Coronary artery (tissue), 2 donors: ENCODE data around the gene PCNT.

Experiments
- DNase-seq: peaks from one replicate; pipeline ENCODE4 v3.0.0-alpha.2; 2017; ENCODE audit warnings: low spot score
- H3K27ac ChIP-seq, 2 donors: fragments of 200-600 bp; sonication (generic); one replicate each; pipeline ENCODE4 v1.5.1; 2016 to 2019
- H3K4me3 ChIP-seq: fragments of 200-600 bp; sonication (generic); 2 replicates; pipeline ENCODE4 v1.5.1; 2016; ENCODE audit warnings: mild to moderate bottlenecking, moderate library complexity
- TF ChIP-seq, protein P1 (sequence below): fragments of 200-600 bp; sonication (generic); IDR thresholded peaks from one replicate; pipeline ENCODE4 v1.5.1; 2019; ENCODE audit warnings: antibody characterized with exemption

Gene PCNT

GRCh38 chr21:46435786-46436227, 111.9 kb downstream of the PCNT start:
- DNase-seq, result no peak
- TF ChIP-seq, protein P1, sequence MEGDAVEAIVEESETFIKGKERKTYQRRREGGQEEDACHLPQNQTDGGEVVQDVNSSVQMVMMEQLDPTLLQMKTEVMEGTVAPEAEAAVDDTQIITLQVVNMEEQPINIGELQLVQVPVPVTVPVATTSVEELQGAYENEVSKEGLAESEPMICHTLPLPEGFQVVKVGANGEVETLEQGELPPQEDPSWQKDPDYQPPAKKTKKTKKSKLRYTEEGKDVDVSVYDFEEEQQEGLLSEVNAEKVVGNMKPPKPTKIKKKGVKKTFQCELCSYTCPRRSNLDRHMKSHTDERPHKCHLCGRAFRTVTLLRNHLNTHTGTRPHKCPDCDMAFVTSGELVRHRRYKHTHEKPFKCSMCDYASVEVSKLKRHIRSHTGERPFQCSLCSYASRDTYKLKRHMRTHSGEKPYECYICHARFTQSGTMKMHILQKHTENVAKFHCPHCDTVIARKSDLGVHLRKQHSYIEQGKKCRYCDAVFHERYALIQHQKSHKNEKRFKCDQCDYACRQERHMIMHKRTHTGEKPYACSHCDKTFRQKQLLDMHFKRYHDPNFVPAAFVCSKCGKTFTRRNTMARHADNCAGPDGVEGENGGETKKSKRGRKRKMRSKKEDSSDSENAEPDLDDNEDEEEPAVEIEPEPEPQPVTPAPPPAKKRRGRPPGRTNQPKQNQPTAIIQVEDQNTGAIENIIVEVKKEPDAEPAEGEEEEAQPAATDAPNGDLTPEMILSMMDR, result no peak
- Histone ChIP-seq H3K4me3 (no peak overlapping the region), H3K27ac (no peak overlapping the region)

DNA sequence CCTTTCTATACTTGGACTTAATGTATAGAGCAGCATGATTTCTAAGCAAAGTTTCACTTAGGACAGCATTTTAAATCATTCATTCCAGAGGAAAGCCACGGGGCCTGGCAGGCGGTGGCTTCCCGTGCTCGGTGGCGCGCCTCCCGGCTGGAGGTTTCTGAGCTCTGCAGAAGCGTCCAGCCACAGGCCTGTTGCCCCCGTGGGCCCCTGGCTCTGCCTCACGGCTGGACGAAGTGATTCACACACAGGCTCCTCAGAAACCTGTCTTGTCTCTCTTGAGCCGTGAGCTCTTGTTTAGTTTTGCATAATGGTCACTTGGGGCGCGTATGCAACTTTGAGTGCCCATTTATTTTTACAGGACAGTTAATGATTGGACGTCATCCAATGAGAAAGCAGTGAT, 112.7 kb downstream of the PCNT start:
- Histone ChIP-seq H3K4me3 (no peak overlapping the region), H3K27ac (no peak overlapping the region)
- TF ChIP-seq, protein P1, result no peak
- no peak for DNase-seq

DNA sequence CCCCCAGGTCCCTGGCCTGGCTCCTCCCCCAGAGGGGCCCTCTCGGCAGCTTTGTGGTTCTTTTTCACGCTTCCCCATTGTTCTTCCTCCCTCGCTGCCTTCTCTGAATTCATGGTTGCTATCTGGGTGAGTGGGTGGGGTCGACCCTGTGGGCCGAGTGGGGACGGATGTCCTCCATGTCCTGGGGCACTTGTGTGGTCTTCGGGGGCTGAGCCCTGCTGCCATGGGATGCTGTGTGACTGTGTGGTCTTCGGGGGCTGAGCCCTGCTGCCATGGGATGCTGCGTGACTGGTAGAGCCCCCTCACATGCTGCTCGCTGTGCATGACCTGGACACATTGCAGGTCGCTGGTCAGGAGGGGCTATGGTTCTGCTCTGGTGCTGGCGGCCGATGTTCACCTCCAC, 113.1 kb downstream of the PCNT start:
- Histone ChIP-seq H3K27ac (no peak overlapping the region), H3K4me3 (no peak overlapping the region)
- no peak for DNase-seq
- TF ChIP-seq, protein P1, result no peak

GRCh38 chr21:46437511-46437910, 113.6 kb downstream of the PCNT start:
- TF ChIP-seq, protein P1, result no peak
- Histone ChIP-seq H3K27ac (no peak overlapping the region), H3K4me3 (no peak overlapping the region)
- no peak for DNase-seq

DNA sequence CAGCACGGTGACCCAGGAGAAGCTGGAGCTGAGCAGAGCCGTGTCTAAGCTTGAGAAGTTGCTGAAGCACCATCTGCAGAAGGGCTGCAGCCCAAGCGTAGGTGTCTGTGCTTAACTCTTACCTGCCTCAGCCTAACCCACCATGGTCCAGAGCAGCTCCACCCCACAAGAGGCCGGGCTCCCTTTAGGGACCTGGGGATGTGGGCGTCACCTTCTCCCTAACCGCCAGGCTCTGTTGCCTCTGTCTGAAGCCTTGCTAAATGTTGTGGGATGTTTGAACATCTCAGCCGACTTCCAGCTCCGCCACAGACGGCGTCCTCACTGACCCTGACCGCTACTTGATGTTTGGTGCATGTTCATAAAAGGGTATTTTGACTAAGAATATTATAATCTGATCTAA, 114.3 kb downstream of the PCNT start:
- no peak for DNase-seq
- no peak overlapping the region for H3K27ac ChIP-seq

DNA sequence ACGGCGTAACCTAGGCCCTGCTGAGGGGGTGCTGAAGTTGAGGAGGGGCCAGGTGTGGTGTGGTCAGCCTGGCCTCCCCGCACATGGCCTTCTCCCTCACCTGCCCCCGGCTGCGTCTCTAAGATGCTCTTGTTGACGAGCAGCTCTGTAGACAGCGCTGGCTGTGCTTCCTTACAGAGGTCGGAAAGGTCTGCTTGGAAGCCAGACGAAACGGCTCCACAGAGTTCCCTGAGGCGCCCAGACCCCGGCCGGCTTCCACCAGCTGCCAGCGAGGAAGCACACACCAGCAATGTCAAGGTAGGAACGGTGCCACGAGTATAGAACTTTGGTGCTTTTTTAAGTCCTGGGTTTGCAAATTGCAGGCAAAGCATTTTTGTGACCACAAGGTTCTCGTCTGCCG, 116.0 kb downstream of the PCNT start:
- Histone ChIP-seq H3K4me3 (no peak overlapping the region), H3K27ac (no peak overlapping the region)
- no peak for DNase-seq
- TF ChIP-seq, protein P1, result no peak

More for the DNA sequence above, 114.3 kb downstream of the PCNT start:
- TF ChIP-seq, protein P1, result no peak
- H3K4me3 ChIP-seq, result no peak overlapping the region

DNA sequence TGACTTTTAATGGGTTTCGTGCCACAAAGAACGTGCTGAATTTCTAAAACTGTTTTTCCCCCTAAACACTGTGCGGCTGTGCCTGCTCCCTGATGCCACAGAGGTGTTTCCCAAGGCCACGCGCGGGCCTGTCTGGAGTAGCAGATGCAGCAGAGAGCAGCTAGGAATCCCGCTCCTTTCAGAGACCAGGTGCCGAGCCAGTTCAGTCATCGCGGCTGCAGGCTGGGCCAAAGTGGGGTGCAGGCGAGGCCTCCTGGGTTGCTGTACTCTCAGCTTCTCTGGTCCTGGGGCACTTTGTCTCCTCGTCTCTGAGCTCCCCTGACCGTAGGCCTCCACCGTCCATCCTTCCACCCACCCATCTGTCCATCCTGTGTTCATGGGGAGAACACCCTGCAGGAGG, 117.4 kb downstream of the PCNT start:
- Histone ChIP-seq H3K27ac (no peak overlapping the region), H3K4me3 (no peak overlapping the region)
- TF ChIP-seq, protein P1, result no peak
- no peak for DNase-seq
